Hepatocyte (in vitro differentiated cells): ENCODE measurements around the gene YES1.

Experiments
- CTCF ChIP-seq: fragments of 200-600 bp; sonication (generic); IDR thresholded peaks from 2 replicates; pipeline ENCODE4 v1.5.1; 2016; ENCODE audit warnings: antibody characterized with exemption, mild to moderate bottlenecking; ENCODE audit not compliant: poor library complexity
- EZH2 ChIP-seq: fragments of 200-600 bp; sonication (generic); IDR thresholded peaks from 2 replicates; pipeline ENCODE4 v1.6.1; 2016; ENCODE audit warnings: antibody characterized with exemption, mild to moderate bottlenecking, borderline replicate concordance

GRCh38 chr18:816088-816653, 4.1 kb upstream of the YES1 start:
- TF ChIP-seq CTCF (no peak), EZH2 (no peak)
